ENCODE results near the gene KCNH6.

- TF ChIP-seq CTCF (conservative IDR thresholded peaks at IDR 0.05; ENCODE audit: low read depth, low read length) (no peak), EZH2 (IDR thresholded peaks at IDR 0.05; ENCODE audit: borderline replicate concordance, low read depth, low read length, poor library complexity, severe bottlenecking) (no peak)
Measured at GRCh38 chr17:63491977-63492618, 31.1 kb upstream of the KCNH6 start.

Measured in A673 (cell line).